GM18498 (cell line): ENCODE data around the gene HBEGF.

Source experiments
- ATAC-seq: cut with Tn5 transposase; IDR thresholded peaks from one replicate; pipeline ENCODE4 v1.9.1; 2021; ENCODE audit warnings: mild to moderate bottlenecking, moderate library complexity; ENCODE audit not compliant: unreplicated experiment

Gene HBEGF

DNA sequence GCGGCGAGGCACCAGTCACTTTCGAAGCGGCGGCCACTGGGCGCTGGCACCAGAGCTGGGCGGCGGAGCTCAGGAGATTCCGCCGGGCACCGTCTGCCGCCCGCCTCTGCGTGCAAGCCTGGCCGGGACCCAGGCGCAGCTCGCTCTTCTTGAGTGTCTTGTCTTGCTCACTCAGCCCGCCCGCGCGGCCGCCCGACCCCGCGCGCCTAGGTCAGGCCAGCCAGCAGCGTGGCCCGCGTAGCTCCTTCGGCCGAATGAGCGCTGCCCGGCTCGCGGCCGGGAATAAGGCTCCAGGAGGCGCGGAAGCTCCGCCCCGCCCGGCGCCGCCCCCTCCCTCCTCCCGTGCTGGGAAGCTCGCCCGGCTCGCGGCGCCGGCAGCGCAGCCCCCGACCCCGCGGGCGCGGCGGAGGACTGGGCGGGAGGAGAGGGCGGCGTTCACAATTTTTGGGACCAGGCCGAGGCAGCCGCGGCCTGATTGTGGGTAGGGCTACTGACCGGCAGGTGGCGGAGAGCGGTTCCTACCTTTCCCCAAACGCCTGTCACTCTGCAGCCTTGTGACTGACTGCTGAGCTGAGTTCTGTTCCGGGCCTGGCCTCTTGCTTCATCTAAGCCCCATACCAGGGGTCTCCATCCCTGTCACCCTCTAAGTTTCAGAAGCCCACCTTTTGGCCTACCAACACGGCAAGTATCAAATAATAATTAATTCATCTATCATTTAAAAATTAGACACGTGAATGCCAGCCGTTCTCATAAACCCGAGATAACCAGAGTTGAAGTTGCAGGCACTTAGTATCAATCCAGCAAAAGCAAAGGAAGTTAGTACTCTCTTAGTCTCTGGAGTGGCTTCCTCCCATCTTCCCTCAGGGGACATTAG, at the start of gene HBEGF:
TSS of gene HBEGF (minus strand) at position 256 of the 874 bp plus-strand sequence. CDS start 275 bp downstream, outside the sequence.
- peak; percentile 79 for ATAC-seq

DNA sequence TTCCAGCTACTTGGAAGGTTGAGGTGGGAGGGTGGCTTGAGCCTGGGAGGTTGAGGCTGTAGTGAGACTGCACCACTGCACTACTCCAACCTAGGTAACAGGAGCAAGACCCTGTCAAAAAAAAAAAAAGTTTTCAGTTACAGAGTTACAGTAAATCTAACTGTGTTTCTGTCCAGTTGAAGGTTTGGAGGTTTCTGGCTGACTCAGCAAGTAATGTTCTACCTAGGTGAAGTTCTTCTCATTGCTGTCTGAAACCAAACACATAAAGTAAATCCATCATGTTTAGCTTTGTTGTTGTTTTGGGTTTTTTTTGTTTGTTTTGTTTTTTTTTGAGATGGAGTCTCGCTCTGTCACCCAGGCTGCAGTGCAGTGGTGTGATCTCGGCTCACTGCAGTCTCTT, 47.3 kb upstream of the HBEGF start:
- no peak for ATAC-seq

DNA sequence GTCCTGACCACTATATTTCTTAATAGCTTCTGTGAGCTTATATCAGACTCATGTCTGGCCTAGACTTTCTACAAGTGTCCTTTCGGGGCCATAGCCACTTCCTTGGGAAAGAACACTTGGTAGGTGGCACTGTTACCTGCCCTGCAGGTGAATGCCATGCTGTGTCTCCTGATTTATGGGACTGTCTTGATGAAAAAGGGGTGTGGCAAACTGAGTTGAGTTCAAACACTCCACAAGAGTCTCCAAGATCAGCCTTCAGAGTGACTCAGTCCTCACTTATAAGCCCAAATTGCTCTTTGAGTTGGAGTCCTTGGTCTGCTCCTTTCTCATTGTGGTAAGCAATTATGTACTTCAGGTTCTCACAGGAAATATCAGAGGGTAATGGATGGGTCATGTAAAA, 45.3 kb upstream of the HBEGF start:
- no peak for ATAC-seq

DNA sequence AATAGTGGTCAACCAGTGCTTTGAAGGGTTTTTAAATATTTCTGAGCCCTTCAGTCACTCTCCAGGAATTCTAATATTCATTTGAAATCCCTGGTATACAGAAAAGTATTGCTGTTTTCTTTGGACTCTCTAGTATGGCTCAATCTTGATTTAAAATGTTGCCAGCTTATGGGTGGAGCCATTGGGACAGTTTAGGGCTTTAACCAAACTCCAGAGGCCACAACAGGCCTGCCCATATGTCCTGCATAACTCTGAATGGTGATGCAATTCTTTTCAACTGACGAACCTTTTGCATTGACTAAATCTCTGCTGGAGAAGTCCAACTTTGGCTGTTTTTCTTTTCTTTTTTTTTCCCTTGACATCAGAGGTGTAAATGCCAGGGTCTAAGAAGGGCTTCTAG, 44.9 kb upstream of the HBEGF start:
- ATAC-seq = no peak

DNA sequence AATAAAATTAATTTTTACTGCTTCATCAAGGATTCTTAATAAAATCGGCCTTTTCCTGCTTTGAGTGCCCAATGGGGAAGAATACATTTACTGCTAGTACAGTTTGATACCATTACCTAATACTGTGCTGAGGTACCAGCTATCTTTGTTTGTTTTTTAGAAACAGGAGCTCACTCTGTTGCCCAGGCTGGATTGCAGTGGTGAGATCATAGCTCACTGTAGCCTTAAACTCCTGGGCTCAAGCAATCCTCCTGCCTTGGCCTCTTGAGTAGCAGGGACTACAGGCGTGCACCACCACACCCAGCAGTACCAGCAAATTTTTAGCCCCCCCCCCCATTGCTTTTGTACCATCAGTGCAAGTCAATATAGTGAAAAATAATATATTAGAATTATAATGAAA, 41.6 kb upstream of the HBEGF start:
- ATAC-seq = no peak

DNA sequence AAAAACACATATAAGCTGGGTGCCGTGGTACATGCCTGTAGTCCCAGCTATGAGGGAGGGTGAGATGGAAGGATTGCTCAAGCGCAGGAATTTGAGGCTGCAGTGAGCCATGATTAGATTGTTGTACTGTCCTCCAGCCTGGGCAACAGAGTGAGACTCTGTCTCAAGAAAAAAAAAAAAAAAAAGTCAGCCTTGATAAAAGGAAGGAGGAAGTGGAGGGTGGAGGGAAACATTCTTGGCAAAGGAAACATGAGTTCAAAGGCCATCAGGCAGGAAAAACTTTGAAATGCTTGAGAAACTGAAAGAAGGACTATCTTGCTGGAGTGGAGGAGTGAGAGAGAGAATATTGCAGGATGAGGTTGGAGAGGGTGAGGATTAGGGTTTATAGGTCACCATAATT, 36.9 kb upstream of the HBEGF start:
- no peak for ATAC-seq

- no peak for ATAC-seq
Measured at GRCh38 chr5:140382866-140383265, 36.5 kb upstream of the HBEGF start.

GRCh38 chr5:140381972-140382371, 35.6 kb upstream of the HBEGF start:
- no peak for ATAC-seq

- no peak for ATAC-seq
Measured at GRCh38 chr5:140381351-140381750, 34.9 kb upstream of the HBEGF start.

DNA sequence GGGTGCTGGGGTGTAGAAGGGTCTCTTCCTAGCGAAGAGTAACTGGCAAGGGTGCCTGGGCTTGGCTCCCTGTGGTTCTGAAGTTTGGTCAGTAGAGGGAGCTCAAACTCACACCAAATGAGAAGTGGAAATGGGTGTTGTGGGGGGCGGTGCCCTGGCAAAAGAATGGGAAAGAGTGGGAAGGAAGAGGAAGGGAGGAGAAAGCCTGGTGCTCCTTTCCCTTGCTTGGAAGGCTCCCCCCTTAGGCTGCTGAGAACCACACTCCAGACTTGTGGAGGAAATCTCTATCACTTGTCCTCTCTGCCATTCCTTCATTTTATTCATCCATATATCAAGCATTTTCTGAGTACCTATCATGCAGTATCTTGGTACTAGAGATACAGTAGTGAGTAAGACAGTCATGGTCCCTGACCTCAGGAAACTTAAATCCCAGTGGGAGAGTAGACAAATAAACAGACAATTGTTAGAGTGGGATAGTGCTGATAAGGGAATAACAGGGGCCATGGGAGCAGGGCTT, 26.6 kb upstream of the HBEGF start:
- ATAC-seq = no peak

DNA sequence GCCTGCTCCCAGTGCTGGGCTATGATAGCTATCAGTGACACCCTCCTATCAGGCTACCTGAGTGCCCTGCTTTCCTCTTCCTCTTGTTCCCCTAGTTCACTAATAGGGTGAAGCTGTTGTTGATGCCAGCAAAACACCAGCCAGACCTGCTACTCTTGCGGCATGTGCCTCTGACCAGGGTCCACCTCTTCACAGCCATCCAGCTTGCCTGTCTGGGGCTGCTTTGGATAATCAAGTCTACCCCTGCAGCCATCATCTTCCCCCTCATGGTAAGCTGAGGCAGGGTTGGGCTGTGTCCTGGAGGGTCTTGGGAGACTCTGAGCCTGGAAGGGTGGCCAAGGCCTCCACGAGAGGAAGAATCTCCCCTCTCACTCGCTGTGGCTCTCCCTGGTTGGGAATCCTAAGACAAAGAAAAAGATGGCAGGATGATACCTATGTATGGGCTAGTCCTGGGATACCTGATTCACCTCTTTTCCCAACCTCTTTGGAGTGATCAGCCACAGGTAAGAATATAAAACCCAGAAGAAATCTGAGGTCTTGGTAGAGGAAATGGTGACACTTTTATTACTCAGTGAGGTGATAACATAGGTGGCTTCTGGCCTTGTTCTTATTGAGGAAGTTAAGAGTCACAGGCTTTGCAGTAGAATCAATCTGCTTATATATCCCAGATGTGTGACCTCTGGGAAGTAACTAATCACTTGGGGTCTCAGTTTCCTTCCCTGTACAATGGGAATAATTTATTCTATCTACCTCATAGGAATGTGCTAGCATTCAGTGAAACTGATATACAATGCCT, 25.2 kb upstream of the HBEGF start:
- no peak for ATAC-seq

DNA sequence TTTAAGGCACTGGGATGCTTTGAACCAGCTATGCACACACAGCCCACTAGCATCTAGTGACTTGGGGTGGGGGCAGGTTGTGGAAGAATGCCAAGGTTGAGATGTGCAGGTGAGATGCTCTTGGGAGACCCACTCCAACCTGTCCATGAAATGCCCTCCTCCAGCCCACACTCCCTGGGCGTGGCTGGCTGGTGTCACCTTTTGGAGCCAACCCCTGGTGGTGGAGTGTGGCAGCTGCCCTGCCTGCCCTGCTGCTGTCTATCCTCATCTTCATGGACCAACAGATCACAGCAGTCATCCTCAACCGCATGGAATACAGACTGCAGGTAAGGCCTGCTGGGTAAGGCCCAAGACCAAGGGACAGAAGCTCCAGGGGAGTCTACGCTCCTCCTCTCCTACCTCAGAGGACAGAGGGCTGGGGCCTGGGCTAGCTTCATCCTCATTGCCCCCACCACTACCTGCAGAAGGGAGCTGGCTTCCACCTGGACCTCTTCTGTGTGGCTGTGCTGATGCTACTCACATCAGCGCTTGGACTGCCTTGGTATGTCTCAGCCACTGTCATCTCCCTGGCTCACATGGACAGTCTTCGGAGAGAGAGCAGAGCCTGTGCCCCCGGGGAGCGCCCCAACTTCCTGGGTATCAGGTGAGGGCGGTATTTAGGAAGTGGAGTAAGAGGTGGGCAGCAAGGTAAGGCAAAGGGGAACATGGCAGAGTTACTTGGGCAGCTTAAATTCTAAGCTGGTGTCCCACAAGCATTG, 21.0 kb upstream of the HBEGF start:
- ATAC-seq = no peak

GRCh38 chr5:140366589-140367255, 20.3 kb upstream of the HBEGF start:
- ATAC-seq = no peak

GRCh38 chr5:140365941-140366340, 19.5 kb upstream of the HBEGF start:
- ATAC-seq = no peak

- no peak for ATAC-seq
Measured at GRCh38 chr5:140365282-140365681, 18.9 kb upstream of the HBEGF start.

- ATAC-seq = no peak
Measured at GRCh38 chr5:140364472-140364765, 18.0 kb upstream of the HBEGF start.

DNA sequence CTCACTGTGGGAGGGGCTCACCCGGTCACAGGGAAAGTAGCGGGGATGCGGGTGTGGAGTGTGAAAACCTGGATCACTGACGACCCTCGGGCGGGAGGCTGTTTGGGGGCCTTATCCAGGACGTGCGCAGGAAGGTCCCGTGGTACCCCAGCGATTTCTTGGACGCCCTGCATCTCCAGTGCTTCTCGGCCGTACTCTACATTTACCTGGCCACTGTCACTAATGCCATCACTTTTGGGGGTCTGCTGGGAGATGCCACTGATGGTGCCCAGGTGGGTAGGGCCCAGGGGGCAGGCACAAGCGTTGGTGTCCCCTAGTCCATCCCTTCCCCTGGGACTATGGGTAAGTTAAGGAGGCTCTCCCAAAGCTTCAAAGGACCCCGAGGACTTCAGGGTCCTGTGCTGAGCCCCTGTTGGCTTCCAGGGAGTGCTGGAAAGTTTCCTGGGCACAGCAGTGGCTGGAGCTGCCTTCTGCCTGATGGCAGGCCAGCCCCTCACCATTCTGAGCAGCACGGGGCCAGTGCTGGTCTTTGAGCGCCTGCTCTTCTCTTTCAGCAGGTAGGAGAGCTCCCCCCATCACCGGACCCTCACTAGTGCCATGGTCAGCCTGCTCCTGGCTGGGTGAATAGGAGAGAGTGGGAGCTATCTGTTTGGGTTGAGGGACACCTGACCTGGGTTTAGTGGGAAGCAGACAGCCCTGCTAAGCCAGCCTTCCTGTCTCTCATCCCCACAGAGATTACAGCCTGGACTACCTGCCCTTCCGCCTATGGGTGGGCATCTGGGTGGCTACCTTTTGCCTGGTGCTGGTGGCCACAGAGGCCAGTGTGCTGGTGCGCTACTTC, 17.4 kb upstream of the HBEGF start:
- ATAC-seq = no peak

DNA sequence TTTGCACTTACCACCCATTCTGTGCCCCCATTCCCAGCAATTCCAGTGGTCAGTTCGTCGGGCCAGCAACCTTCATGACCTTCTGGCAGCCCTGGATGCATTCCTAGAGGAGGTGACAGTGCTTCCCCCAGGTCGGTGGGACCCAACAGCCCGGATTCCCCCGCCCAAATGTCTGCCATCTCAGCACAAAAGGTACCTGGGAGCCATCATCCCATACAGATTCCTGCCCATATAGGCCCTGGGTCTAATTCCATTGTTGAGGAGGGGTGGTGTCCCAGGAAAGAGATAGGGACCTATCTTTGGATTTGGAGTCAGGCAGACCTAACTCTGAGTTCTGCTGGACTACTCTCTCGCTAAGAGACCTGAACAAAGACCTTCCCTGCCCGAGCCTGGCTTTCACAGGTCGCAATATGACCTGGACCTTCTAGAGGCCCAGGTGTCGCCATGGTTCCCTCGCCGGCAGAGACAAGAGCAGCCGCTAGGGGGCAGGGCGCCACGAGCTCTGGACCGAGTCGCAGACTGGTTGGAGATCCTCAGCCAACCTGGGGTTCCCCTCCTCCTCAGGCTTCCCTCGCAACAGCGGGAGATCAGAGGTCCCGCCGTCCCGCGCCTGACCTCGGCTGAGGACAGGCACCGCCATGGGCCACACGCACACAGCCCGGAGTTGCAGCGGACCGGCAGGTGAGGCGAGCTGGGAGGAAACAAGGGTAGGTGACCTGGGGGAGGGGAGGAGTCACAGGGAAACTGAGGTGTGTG, 16.6 kb upstream of the HBEGF start:
- peak; percentile 91 for ATAC-seq

DNA sequence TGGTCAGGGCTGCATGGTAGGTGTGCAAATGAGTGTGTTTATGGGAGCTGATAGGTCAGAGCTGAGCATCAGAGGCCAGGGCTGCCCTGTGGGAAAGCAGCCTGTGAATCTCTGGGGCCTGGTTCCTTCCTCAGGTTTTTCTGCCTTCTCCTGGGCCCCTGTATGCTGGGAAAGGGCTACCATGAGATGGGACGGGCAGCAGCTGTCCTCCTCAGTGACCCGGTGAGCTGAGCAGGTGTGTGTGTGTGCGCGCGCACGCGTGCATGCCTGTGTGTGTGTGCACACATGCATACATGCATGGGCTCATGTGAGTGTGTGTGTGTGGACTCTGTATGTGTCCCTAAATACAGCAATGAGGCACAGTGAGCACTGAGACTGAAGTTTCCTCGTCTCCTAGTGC, 15.9 kb upstream of the HBEGF start:
- ATAC-seq = no peak
